NCI-H2196 treated with DMSO at 0.1 percent for 48 hours (cell line): ENCODE data around the gene PTER.

Source experiments
- DNase-seq: peaks from one replicate; lab custom pipeline; 2025; ENCODE audit not compliant: unreplicated experiment; lab: John Stamatoyannopoulos, UW

PTER gene

GRCh38 chr10:16529853-16530252 lies 93.0 kb downstream of the PTER start:
- no peak for DNase-seq

- DNase-seq = no peak
Observed at GRCh38 chr10:16536155-16536554, 99.3 kb downstream of the PTER start.

GRCh38 chr10:16544099-16544498 lies 107.3 kb downstream of the PTER start:
- DNase-seq = no peak

GRCh38 chr10:16544591-16544990 lies 107.8 kb downstream of the PTER start:
- DNase-seq = no peak

- no peak for DNase-seq
Observed at GRCh38 chr10:16545116-16545736, 108.4 kb downstream of the PTER start.

GRCh38 chr10:16547973-16548372 lies 111.2 kb downstream of the PTER start:
- no peak for DNase-seq

GRCh38 chr10:16559236-16559773 lies 122.5 kb downstream of the PTER start:
- no peak for DNase-seq

GRCh38 chr10:16562891-16563290 lies 126.1 kb downstream of the PTER start:
- DNase-seq = no peak
